ENCODE data around the gene TMUB1.

TMUB1 gene

GRCh38 chr7:151085691-151086620 lies 2.7 kb upstream of the TMUB1 start, which contains the start of gene AGAP3:
Gene AGAP3, plus strand, starts transcription at chr7:151086475. Its CDS starts 267 bp downstream, at chr7:151086742.
- peak in 1 of 2 donors; percentile 46 for DNase-seq (ENCODE audit: low read depth in 2 of 2)

GRCh38 chr7:151085329-151085690 lies 2.0 kb upstream of the TMUB1 start:
- no peak for DNase-seq (ENCODE audit: low read depth in 2 of 2)

- DNase-seq (ENCODE audit: low read depth in 2 of 2) = no peak
These were observed 499 bp upstream of the TMUB1 start for GRCh38 chr7:151083824-151084160.

- no peak for DNase-seq (ENCODE audit: low read depth in 2 of 2)
These were observed 887 bp downstream of the TMUB1 start for GRCh38 chr7:151082141-151083070.

- DNase-seq (ENCODE audit: low read depth in 2 of 2) = no peak
These were observed 1.9 kb downstream of the TMUB1 start for GRCh38 chr7:151081170-151082101.

GRCh38 chr7:151080522-151081169 lies 2.6 kb downstream of the TMUB1 start, which contains the start of gene FASTK:
Gene FASTK, minus strand, starts transcription at chr7:151080809. Its CDS starts 43 bp downstream, at chr7:151080766.
- DNase-seq (ENCODE audit: low read depth in 2 of 2) = peak; percentile 82 to 86

GRCh38 chr7:151080067-151080521 lies 3.2 kb downstream of the TMUB1 start:
- DNase-seq (ENCODE audit: low read depth in 2 of 2) = no peak

GRCh38 chr7:151079199-151079910 lies 3.9 kb downstream of the TMUB1 start:
- DNase-seq (ENCODE audit: low read depth in 2 of 2) = no peak

GRCh38 chr7:151078233-151079040 lies 4.9 kb downstream of the TMUB1 start:
- no peak for DNase-seq (ENCODE audit: low read depth in 2 of 2)

- no peak for DNase-seq (ENCODE audit: low read depth in 2 of 2)
These were observed 5.5 kb downstream of the TMUB1 start for GRCh38 chr7:151077705-151078232.

GRCh38 chr7:151076863-151077704 lies 6.2 kb downstream of the TMUB1 start:
- DNase-seq (ENCODE audit: low read depth in 2 of 2) = no peak

GRCh38 chr7:151075978-151076426 lies 7.3 kb downstream of the TMUB1 start:
- no peak for DNase-seq (ENCODE audit: low read depth in 2 of 2)

GRCh38 chr7:151075662-151075971 lies 7.7 kb downstream of the TMUB1 start:
- DNase-seq (ENCODE audit: low read depth in 2 of 2) = no peak

GRCh38 chr7:151074817-151075661 lies 8.3 kb downstream of the TMUB1 start:
- no peak for DNase-seq (ENCODE audit: low read depth in 2 of 2)

- no peak for DNase-seq (ENCODE audit: low read depth in 2 of 2)
These were observed 9.3 kb downstream of the TMUB1 start for GRCh38 chr7:151073990-151074389.

GRCh38 chr7:151071032-151071866 lies 12.0 kb downstream of the TMUB1 start:
- DNase-seq (ENCODE audit: low read depth in 2 of 2) = no peak
